Ovary (tissue), 9 donors: ENCODE results near the gene HIVEP3. TPM values are rescaled to one million over a fixed set of nuclear protein-coding genes. Genes with fewer than 3 reads are reported as not detected.

ENCODE experiments used
- DNase-seq, 5 donors: peaks; one replicate each; pipeline ENCODE4 v3.0.0-alpha.2; 2019 to 2020
- H3K27ac ChIP-seq, 2 donors: fragments of 200-600 bp; one replicate each; pipeline versions ENCODE4 v1.5.1 to v1.8.0; 2019 to 2022
- H3K27me3 ChIP-seq: fragments of 200-600 bp; one replicate; pipeline ENCODE4 v1.8.0; 2022
- H3K36me3 ChIP-seq: fragments of 200-600 bp; sonication (generic); one replicate; pipeline ENCODE4 v1.5.1; 2019
- H3K4me1 ChIP-seq: one replicate; pipeline ENCODE4 v1.8.1; 2013; ENCODE audit warnings: mild to moderate bottlenecking, moderate library complexity; ENCODE audit not compliant: insufficient read depth
- H3K4me3 ChIP-seq: fragments of 200-600 bp; sonication (generic); one replicate; pipeline ENCODE4 v1.5.1; 2017
- H3K9me3 ChIP-seq, 2 donors: fragments of 200-600 bp in 1 of 2; sonication (generic) in 1 of 2; one replicate each; pipeline versions ENCODE4 v1.5.1 to v1.8.1; 2013 to 2019; ENCODE audit warnings: mild to moderate bottlenecking in 1 of 2, moderate library complexity in 1 of 2
- EP300 ChIP-seq: sonication (generic); formaldehyde crosslinking; IDR thresholded peaks from one replicate; pipeline ENCODE4 v1.6.1; 2017; ENCODE audit warnings: antibody characterized with exemption
- POLR2A ChIP-seq: fragments of 450-650 bp; IDR thresholded peaks from one replicate; pipeline ENCODE4 v1.6.1; 2017; ENCODE audit warnings: antibody characterized with exemption, mild to moderate bottlenecking, moderate library complexity
- WGBS, 3 donors: extraction: QIAGEN DNeasy Blood & Tissue Kit in 1 of 3; methylation state at CpG; one replicate each; pipeline versions ENCODE4 v1.1.5 to v1.1.7; 2013 to 2017; 5-methylcytosine and 5-hydroxymethylcytosine counted together
- intact Hi-C, 4 donors: fragments of 100-400 bp; cut with DNase I; formaldehyde crosslinking; loops; one replicate each; pipeline versions ENCODE4 v1.11.0 to v1.15.1; 2022 to 2023
- polyA plus RNA-seq, 2 donors: library from polyadenylated mRNA; stranded (reverse); fragments of 200-250 nt in 1 of 2; fragments of 350-450 nt in 1 of 2; fragmentation: Illumina TruSeq in 1 of 2; extraction: RNeasy Lipid Tissue Mini Kit (QIAGEN cat#74804) in 1 of 2; gene quantifications; one replicate each; pipeline ENCODE4 v1.2.3, GENCODE V29; 2013 to 2014
- total RNA-seq, 7 donors: library from RNA; depleted of rRNA in 2 of 7; stranded (reverse); fragments of >200 nt in 2 of 7; fragmentation: NEBNext Ultra II Directional in 3 of 7; extraction: Animal tissue kit (Norgen Biotek cat#: 25700) in 3 of 7; gene quantifications; one replicate each; pipeline versions ENCODE4 v1.1.0 to v1.2.4, GENCODE V29; 2016 to 2023
- TF ChIP-seq, protein P1 (sequence below), 3 donors: fragments of 450-650 bp in 2 of 3; fragments of 200-600 bp in 1 of 3; IDR thresholded peaks; one replicate each; pipeline versions ENCODE4 v1.5.1 to v1.8.0; 2016 to 2022; ENCODE audit warnings: antibody characterized with exemption in 3 of 3, mild to moderate bottlenecking in 1 of 3
- donor health status: DM: no; HTN: no; CAD: no; lungs with moderate emphysema.
- donor health status: DM: no; HTN: no; CAD: no.
- donor health status: Bipolar disorder and iron deficiency.
- donor health status: DM: yes; HTN: yes; CAD: no.
- donor health status: DM: no; HTN: no; CAD: no.
- donor health status: DM: yes; HTN: yes; CAD: no.

Gene HIVEP3
- total and polyA plus RNA-seq, 9 donors, result 3.0 to 7.5 (median 5.2) TPM

DNA sequence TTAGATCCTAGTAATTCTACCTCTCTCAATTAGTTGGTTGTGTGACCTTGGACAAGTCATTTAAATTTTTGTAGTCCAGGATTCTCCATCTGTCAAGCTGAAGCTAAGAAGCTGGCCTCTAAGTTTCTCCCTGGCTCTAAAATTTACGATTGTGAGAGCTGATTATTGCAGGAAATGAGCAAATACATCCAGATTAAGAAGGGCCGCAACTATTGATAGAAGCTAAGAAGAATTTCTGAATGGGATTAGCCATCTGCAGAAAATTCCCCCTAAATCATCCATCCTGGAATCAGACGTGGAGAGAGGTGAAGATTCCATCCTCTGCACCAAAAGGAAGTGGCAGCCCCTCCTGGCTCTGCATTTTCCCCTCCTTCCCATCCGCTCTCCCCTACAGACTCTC, 55.0 kb downstream of the HIVEP3 start:
- 90 to 97% (median 91%) methylated on average over 4 of the region's 4 CpGs for WGBS, 3 donors
- DNase-seq, result no peak
- intact Hi-C loops, result no loop called here

DNA sequence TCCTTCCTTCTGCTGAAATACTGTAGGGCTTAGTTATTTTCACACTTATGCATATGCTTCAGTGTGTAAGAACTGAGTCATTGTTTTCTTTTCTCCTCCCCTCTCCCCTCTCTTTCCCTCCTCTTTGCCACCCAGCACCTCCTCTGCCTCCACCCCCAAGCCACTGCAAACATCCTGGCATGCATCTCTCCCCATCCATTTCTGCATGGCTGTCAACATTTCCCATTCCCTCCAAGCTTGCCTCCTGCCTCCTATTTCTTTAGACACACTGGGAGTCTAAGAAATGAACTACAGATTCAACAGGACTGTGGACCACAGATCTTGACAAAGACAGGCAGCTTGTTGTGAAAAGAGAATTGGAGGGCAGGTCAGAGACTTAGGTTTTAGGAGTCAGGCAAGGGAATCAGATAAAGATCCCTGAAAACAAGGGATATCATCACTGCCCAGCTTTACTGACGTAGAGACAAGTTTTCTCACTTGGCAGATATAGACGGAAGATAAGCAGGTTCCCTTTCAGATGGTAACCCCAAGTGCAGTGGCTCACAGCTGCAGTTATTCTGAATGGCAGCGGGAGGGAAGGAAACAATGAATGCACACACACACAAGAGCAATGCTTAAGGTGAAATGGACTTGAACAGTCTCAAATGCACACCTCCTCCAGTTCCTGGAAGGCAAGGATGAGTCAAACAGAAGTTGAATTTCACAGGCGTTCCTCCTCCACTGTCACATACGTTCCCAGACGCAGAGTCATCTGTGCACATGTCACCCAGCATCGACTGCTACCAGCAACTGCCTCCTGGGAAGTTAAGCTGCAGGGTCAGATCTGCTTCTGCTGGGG, 56.1 kb downstream of the HIVEP3 start:
- Histone ChIP-seq H3K27me3 (no peaks in the 10 kb centered on the region), H3K36me3 (no peaks in the 10 kb centered on the region), H3K4me1 (peaks cover 11% of the 10 kb centered on the region), H3K27ac (no peak overlapping the region), H3K4me3 (no peak overlapping the region), H3K9me3 (no peaks in the 10 kb centered on the region)
- TF ChIP-seq POLR2A (no peak), EP300 (no peak)
- TF ChIP-seq, protein P1, sequence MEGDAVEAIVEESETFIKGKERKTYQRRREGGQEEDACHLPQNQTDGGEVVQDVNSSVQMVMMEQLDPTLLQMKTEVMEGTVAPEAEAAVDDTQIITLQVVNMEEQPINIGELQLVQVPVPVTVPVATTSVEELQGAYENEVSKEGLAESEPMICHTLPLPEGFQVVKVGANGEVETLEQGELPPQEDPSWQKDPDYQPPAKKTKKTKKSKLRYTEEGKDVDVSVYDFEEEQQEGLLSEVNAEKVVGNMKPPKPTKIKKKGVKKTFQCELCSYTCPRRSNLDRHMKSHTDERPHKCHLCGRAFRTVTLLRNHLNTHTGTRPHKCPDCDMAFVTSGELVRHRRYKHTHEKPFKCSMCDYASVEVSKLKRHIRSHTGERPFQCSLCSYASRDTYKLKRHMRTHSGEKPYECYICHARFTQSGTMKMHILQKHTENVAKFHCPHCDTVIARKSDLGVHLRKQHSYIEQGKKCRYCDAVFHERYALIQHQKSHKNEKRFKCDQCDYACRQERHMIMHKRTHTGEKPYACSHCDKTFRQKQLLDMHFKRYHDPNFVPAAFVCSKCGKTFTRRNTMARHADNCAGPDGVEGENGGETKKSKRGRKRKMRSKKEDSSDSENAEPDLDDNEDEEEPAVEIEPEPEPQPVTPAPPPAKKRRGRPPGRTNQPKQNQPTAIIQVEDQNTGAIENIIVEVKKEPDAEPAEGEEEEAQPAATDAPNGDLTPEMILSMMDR (IDR thresholded peaks at IDR 0.05), result no peak
- DNase-seq, result no peak
- intact Hi-C loops, result no loop called here
- 80 to 90% (median 82%) methylated on average over 7 of the region's 7 CpGs for WGBS, 3 donors

More for the DNA sequence above, 55.0 kb downstream of the HIVEP3 start:
- no peaks in the 10 kb centered on the region for H3K9me3 ChIP-seq
- peaks cover 11% of the 10 kb centered on the region for H3K4me1 ChIP-seq
- H3K36me3 ChIP-seq, result no peaks in the 10 kb centered on the region
- H3K27me3 ChIP-seq, result no peaks in the 10 kb centered on the region
- H3K4me3 ChIP-seq, result no peak overlapping the region
- TF ChIP-seq, protein P1 (IDR thresholded peaks at IDR 0.05), result no peak
- TF ChIP-seq EP300, result no peak
- no peak for TF ChIP-seq POLR2A
- no peak overlapping the region for H3K27ac ChIP-seq

DNA sequence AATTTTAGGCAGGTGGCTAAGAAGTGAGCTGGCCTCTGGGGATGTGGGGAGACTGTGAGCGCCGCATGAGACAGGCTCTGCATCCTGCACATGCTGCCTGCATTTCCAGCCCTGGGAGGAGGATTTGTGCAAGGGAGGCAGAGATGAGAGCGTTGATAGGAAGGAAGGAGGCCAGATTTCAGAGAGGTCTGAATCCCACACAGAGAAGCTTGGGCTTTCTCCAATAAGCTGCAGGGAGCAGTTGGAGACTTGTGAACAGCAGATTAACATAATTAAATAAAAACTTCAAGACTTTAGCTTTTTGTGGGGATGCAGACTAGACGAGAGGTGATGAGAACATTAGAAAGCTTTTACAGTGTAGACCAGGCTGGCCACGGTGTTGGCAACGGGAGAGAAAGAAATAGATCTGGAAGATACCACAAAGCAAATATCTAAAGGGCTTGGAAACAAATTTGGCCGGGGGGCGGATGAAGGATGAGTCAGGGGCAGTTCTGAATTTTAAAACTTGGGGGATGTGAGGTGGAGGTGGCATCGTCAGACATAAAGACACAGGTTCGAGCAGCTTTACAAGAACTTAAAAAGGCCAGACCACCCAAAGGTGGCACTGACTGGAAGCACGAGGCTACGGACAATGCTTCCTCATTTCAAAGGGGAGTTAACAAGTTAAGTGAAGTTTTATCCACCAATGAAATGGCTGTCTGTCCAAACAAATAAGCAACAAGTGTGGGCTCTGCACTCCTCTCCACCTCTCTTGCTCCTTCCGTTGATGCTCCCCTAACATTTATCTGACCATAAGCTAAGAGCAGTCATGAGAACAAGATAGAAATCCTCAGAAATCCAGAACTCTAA, 57.0 kb downstream of the HIVEP3 start:
- H3K36me3 ChIP-seq, result no peaks in the 10 kb centered on the region
- 78 to 88% (median 88%) methylated on average over 13 of the region's 13 CpGs for WGBS, 3 donors
- DNase-seq, result no peak
- TF ChIP-seq, protein P1 (IDR thresholded peaks at IDR 0.05), result no peak
- no peak for TF ChIP-seq POLR2A
- TF ChIP-seq EP300, result no peak
- H3K4me1 ChIP-seq, result peaks cover 11% of the 10 kb centered on the region
- no peaks in the 10 kb centered on the region for H3K27me3 ChIP-seq
- H3K4me3 ChIP-seq, result no peak overlapping the region
- H3K27ac ChIP-seq, result no peak overlapping the region
- intact Hi-C loops, result no loop called here
- no peaks in the 10 kb centered on the region for H3K9me3 ChIP-seq

DNA sequence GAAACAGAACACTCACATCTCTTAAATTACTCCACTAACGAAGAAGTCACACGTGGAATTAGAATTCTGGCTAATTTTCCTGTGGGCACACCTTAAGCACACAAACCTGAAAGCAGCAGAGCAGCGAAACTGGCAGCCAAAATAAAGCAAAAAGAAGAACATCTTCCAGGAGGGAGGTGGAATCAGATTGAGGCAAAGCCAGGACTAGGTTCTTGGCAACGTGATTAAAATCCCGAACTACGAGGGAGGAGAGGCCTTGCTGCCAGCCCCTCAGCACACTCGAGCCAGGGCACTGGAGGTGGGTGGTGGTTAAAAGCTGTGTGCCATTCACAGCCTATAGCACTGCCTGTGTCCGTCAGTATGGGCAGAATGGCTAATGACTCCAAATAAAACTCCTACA, 58.0 kb downstream of the HIVEP3 start:
- no peaks in the 10 kb centered on the region for H3K27me3 ChIP-seq
- H3K4me3 ChIP-seq, result no peak overlapping the region
- H3K36me3 ChIP-seq, result no peaks in the 10 kb centered on the region
- 85 to 88% (median 87%) methylated on average over 8 of the region's 8 CpGs for WGBS, 3 donors
- no peak overlapping the region for H3K27ac ChIP-seq
- H3K4me1 ChIP-seq, result peaks cover 7% of the 10 kb centered on the region
- intact Hi-C loops, result no loop called here
- TF ChIP-seq EP300, result no peak
- TF ChIP-seq, protein P1 (IDR thresholded peaks at IDR 0.05), result no peak
- TF ChIP-seq POLR2A, result no peak
- H3K9me3 ChIP-seq, result no peaks in the 10 kb centered on the region
- DNase-seq, result no peak
